A549 (cell line): ENCODE results near the gene RNF6.

Experiments used
- CBX8 ChIP-seq: fragments of 200-600 bp; sonication (generic); IDR thresholded peaks from 2 replicates; pipeline ENCODE4 v1.6.1; 2016
- EP300 ChIP-seq, 2 experiments: fragments of >200 bp; sonication (Bioruptor Twin); formaldehyde crosslinking; IDR thresholded peaks; 2 replicates in 1 of 2; 3 replicates in 1 of 2; pipeline ENCODE4 v1.6.1; 2016 to 2017
- FOSL2 ChIP-seq, 2 experiments: fragments of 450-650 bp in 1 of 2; fragments of >200 bp in 1 of 2; sonication (Bioruptor Twin) in 1 of 2; formaldehyde crosslinking; IDR thresholded peaks; 2 replicates each; pipeline versions ENCODE4 v1.5.0 to v1.6.1; 2016 to 2020; ENCODE audit warnings: mild to moderate bottlenecking in 1 of 2, moderate library complexity in 1 of 2
- JUN ChIP-seq, 2 experiments: fragments of >200 bp; sonication (Bioruptor Twin); formaldehyde crosslinking; IDR thresholded peaks; 2 replicates in 1 of 2; 3 replicates in 1 of 2; pipeline ENCODE4 v1.6.1; 2016 to 2017
- MAZ ChIP-seq: fragments of 150-350 bp; IDR thresholded peaks from 2 replicates; pipeline ENCODE4 v1.6.1; 2014; ENCODE audit warnings: antibody characterized with exemption, low read depth, low read length, borderline replicate concordance
- NPAS2 ChIP-seq: fragments of 250-450 bp; sonication (Bioruptor Pico); IDR thresholded peaks from 2 replicates; pipeline ENCODE4 v1.8.0; 2022; ENCODE audit warnings: mild to moderate bottlenecking, moderate library complexity, borderline replicate concordance
- POLR2A ChIP-seq: IDR thresholded peaks from 2 replicates; pipeline ENCODE4 v1.6.1; 2012; ENCODE audit warnings: mild to moderate bottlenecking, low read length
- RNF2 ChIP-seq: fragments of 200-600 bp; sonication (generic); IDR thresholded peaks from 2 replicates; pipeline ENCODE4 v1.6.1; 2016; ENCODE audit warnings: low read depth, mild to moderate bottlenecking, antibody characterized with exemption, moderate library complexity, borderline replicate concordance
- SMC3 ChIP-seq: fragments of >200 bp; sonication (Bioruptor Twin); formaldehyde crosslinking; IDR thresholded peaks from 3 replicates; pipeline ENCODE4 v1.6.1; 2018; ENCODE audit warnings: inconsistent platforms
- TF ChIP-seq, protein P1 (sequence below): IDR thresholded peaks from 2 replicates; pipeline ENCODE4 v1.6.1; 2012
- TF ChIP-seq, protein P2 (sequence below): fragments of >200 bp; sonication (Bioruptor Twin); formaldehyde crosslinking; IDR thresholded peaks from 3 replicates; pipeline ENCODE4 v1.5.1; 2016
- TF ChIP-seq, protein P3 (sequence below): IDR thresholded peaks from 2 replicates; pipeline ENCODE4 v1.6.1; 2012
- TF ChIP-seq, protein P4 (sequence below): fragments of 150-350 bp; IDR thresholded peaks from 2 replicates; pipeline ENCODE4 v1.6.1; 2014; ENCODE audit warnings: low read depth, mild to moderate bottlenecking, low read length

DNA sequence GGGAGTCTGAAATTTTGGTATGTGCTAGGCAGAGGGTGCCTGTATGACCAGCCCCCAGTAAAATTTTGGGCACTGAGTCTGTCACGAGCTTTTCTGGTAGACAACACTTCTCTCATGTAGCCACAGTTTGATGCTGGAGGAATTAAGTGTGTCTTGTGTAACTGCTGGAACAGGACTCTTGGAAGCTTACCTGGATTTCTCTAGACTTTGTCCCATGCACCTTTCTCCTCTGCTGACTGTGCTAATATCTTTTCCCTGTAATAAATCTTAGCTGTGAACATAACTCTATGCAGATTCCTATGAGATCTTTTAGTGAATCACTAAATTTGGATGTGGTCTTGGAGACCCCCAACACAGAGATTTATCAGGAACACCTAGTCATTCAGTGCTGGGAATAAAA, 13.8 kb downstream of the RNF6 start:
- TF ChIP-seq, protein P1, sequence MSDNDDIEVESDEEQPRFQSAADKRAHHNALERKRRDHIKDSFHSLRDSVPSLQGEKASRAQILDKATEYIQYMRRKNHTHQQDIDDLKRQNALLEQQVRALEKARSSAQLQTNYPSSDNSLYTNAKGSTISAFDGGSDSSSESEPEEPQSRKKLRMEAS = no peak
- TF ChIP-seq RNF2 (no peak), SMC3 (no peak), POLR2A (no peak), JUN (IDR thresholded peaks at IDR 0.05) (no peak), MAZ (no peak), NPAS2 (CRISPR knock-in tag) (no peak), FOSL2 (IDR thresholded peaks at IDR 0.05) (no peak), FOSL2 (CRISPR knock-in tag; IDR thresholded peaks at IDR 0.05) (no peak), CBX8 (no peak), EP300 (IDR thresholded peaks at IDR 0.05) (no peak)
- TF ChIP-seq, protein P2, sequence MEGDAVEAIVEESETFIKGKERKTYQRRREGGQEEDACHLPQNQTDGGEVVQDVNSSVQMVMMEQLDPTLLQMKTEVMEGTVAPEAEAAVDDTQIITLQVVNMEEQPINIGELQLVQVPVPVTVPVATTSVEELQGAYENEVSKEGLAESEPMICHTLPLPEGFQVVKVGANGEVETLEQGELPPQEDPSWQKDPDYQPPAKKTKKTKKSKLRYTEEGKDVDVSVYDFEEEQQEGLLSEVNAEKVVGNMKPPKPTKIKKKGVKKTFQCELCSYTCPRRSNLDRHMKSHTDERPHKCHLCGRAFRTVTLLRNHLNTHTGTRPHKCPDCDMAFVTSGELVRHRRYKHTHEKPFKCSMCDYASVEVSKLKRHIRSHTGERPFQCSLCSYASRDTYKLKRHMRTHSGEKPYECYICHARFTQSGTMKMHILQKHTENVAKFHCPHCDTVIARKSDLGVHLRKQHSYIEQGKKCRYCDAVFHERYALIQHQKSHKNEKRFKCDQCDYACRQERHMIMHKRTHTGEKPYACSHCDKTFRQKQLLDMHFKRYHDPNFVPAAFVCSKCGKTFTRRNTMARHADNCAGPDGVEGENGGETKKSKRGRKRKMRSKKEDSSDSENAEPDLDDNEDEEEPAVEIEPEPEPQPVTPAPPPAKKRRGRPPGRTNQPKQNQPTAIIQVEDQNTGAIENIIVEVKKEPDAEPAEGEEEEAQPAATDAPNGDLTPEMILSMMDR = no peak
- TF ChIP-seq, protein P3, sequence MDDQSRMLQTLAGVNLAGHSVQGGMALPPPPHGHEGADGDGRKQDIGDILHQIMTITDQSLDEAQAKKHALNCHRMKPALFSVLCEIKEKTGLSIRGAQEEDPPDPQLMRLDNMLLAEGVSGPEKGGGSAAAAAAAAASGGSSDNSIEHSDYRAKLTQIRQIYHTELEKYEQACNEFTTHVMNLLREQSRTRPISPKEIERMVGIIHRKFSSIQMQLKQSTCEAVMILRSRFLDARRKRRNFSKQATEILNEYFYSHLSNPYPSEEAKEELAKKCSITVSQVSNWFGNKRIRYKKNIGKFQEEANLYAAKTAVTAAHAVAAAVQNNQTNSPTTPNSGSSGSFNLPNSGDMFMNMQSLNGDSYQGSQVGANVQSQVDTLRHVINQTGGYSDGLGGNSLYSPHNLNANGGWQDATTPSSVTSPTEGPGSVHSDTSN = no peak
- TF ChIP-seq, protein P4, sequence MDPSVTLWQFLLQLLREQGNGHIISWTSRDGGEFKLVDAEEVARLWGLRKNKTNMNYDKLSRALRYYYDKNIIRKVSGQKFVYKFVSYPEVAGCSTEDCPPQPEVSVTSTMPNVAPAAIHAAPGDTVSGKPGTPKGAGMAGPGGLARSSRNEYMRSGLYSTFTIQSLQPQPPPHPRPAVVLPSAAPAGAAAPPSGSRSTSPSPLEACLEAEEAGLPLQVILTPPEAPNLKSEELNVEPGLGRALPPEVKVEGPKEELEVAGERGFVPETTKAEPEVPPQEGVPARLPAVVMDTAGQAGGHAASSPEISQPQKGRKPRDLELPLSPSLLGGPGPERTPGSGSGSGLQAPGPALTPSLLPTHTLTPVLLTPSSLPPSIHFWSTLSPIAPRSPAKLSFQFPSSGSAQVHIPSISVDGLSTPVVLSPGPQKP = no peak
